MM.1S (cell line): ENCODE data around the gene TOM1.

ENCODE experiments used
- EZH2 ChIP-seq: fragments of 300-600 bp; sonication (generic); optimal IDR thresholded peaks from 2 replicates; pipeline ENCODE3; 2017; ENCODE audit warnings: low read depth, mild to moderate bottlenecking, antibody characterized with exemption, low read length, mixed read lengths
- EZH2phosphoT487 ChIP-seq: fragments of 300-600 bp; sonication (generic); IDR thresholded peaks from 2 replicates; pipeline ENCODE4 v1.6.1; 2018; ENCODE audit warnings: antibody characterized with exemption, low read length
- TF ChIP-seq, protein P1 (sequence below): fragments of 300-600 bp; sonication (generic); IDR thresholded peaks from 2 replicates; pipeline ENCODE4 v1.5.1; 2016; ENCODE audit warnings: antibody characterized with exemption, low read length, mixed read lengths

DNA sequence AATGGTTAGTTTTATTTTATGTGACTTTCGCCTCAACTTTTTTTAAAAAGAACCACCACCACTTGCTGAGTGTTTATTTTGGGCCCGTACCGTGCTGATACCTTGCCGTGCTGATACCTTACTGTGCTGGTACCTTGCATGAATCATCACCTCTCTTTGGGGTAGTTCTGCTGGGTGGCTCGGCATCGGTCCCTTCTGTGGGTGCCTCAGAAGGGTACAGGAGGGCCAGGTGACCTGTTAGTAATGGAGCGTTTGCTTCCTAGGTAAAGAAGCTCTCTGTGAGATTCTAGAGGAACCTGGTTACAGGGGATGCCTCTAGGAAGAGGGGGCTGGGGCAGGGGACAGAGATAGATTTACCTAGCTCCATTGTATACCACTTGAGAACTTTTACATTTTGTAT lies 17.1 kb downstream of the TOM1 start:
- TF ChIP-seq, protein P1, sequence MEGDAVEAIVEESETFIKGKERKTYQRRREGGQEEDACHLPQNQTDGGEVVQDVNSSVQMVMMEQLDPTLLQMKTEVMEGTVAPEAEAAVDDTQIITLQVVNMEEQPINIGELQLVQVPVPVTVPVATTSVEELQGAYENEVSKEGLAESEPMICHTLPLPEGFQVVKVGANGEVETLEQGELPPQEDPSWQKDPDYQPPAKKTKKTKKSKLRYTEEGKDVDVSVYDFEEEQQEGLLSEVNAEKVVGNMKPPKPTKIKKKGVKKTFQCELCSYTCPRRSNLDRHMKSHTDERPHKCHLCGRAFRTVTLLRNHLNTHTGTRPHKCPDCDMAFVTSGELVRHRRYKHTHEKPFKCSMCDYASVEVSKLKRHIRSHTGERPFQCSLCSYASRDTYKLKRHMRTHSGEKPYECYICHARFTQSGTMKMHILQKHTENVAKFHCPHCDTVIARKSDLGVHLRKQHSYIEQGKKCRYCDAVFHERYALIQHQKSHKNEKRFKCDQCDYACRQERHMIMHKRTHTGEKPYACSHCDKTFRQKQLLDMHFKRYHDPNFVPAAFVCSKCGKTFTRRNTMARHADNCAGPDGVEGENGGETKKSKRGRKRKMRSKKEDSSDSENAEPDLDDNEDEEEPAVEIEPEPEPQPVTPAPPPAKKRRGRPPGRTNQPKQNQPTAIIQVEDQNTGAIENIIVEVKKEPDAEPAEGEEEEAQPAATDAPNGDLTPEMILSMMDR: no peak
- no peak for TF ChIP-seq EZH2phosphoT487
- no peak for TF ChIP-seq EZH2
